DOHH2 (cell line): ENCODE measurements around the gene TLK1.
"Not testable (repeated sequence)": the region's sequence is repeated elsewhere in the genome, so short reads cannot be mapped to it uniquely, and the experiment has no call there.

Source experiments
- H3F3A ChIP-seq: fragments of 200-600 bp; sonication (generic), shearing (Covaris generic); 2 replicates; pipeline ENCODE4 v1.6.0; 2016; ENCODE audit warnings: antibody characterized with exemption, mild to moderate bottlenecking; ENCODE audit not compliant: control insufficient read depth, insufficient read depth
- H3K27ac ChIP-seq: fragments of 200-600 bp; sonication (generic); 2 replicates; pipeline ENCODE4 v1.5.1; 2014; ENCODE audit warnings: low read depth, mild to moderate bottlenecking, low read length, moderate library complexity
- H3K27me3 ChIP-seq: fragments of 200-600 bp; sonication (generic); 2 replicates; pipeline ENCODE4 v1.6.1; 2014; ENCODE audit warnings: mild to moderate bottlenecking, low read length, mixed read lengths; ENCODE audit not compliant: control insufficient read depth
- H3K36me3 ChIP-seq: fragments of 200-600 bp; sonication (generic); 2 replicates; pipeline ENCODE4 v1.6.1; 2014; ENCODE audit warnings: mild to moderate bottlenecking, low read length, moderate library complexity, mixed read lengths; ENCODE audit not compliant: control insufficient read depth
- H3K4me1 ChIP-seq: fragments of 200-600 bp; sonication (generic); 2 replicates; pipeline ENCODE4 v1.6.1; 2014; ENCODE audit warnings: mild to moderate bottlenecking, low read length, mixed read lengths; ENCODE audit not compliant: control insufficient read depth
- H3K4me2 ChIP-seq: fragments of 200-600 bp; sonication (generic); 2 replicates; pipeline ENCODE4 v1.6.0; 2014; ENCODE audit warnings: mild to moderate bottlenecking, low read length, moderate library complexity
- H3K4me3 ChIP-seq: fragments of 200-600 bp; sonication (generic); 2 replicates; pipeline ENCODE4 v1.5.1; 2014; ENCODE audit warnings: mild to moderate bottlenecking, low read length, mixed read lengths
- H3K79me2 ChIP-seq: fragments of 200-600 bp; sonication (generic); 2 replicates; pipeline ENCODE4 v1.6.1; 2014; ENCODE audit warnings: mild to moderate bottlenecking, low read length, mixed read lengths; ENCODE audit not compliant: control insufficient read depth
- H3K9me2 ChIP-seq: fragments of 200-600 bp; sonication (generic); replicated peaks from 2 replicates; pipeline ENCODE4 v1.6.1; 2014; ENCODE audit warnings: mild to moderate bottlenecking, low read length, mixed read lengths; ENCODE audit not compliant: control insufficient read depth
- H3K9me3 ChIP-seq: fragments of 200-600 bp; sonication (generic); 2 replicates; pipeline ENCODE4 v1.6.1; 2014; ENCODE audit warnings: antibody characterized with exemption, low read length, mixed read lengths; ENCODE audit not compliant: control insufficient read depth, insufficient read depth
- H4K20me1 ChIP-seq: fragments of 200-600 bp; sonication (generic); 2 replicates; pipeline ENCODE4 v1.6.0; 2014; ENCODE audit warnings: low read depth, mild to moderate bottlenecking, antibody characterized with exemption, low read length, moderate library complexity; ENCODE audit not compliant: control insufficient read depth, insufficient read depth
- CTCF ChIP-seq: fragments of 200-600 bp; sonication (generic); IDR thresholded peaks from one replicate; pipeline ENCODE4 v1.5.1; 2014; ENCODE audit warnings: antibody characterized with exemption, mild to moderate bottlenecking, low read depth, low read length; ENCODE audit not compliant: poor library complexity, severe bottlenecking
- EZH2phosphoT487 ChIP-seq: fragments of 200-600 bp; sonication (generic); IDR thresholded peaks from 2 replicates; pipeline ENCODE4 v1.6.1; 2017; ENCODE audit warnings: borderline replicate concordance, mild to moderate bottlenecking, antibody characterized with exemption, low read length, moderate library complexity, mixed read lengths

The TLK1 gene

DNA sequence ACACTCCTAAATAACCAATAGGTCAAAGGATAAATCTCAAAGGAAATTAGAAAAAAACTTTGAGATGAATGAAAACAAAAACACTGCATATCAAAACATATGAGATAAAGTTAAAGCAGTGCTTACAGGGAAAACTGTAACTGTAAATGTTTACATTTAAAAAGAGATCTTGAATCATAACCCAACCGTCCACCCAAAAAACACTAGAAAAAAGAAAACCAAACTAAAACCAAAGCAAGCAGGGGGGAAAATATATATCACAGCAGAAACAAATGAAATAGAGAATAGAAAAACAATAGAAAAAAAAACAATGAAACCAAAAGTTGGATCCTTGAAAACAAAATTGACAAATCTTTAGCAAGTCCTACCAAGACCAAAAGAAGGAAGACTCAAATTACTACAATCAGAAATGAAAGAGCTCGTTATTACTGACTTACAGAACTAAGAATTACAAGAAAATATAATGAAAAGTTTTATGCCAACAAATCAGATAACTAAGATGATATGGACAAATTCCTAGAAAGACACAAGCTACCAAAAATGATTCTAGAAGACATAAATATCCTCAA, 65.6 kb downstream of the TLK1 start:
- H3F3A ChIP-seq: no peaks in the 10 kb centered on the region
- no peak for TF ChIP-seq EZH2phosphoT487
- no peak for TF ChIP-seq CTCF
- H3K9me2 ChIP-seq: no peaks in the 10 kb centered on the region
- peaks cover 22% of the 10 kb centered on the region for H3K9me3 ChIP-seq
- H3K36me3 ChIP-seq: peaks cover 21% of the 10 kb centered on the region
- H3K4me3 ChIP-seq: no peak overlapping the region
- H3K27me3 ChIP-seq: no peaks in the 10 kb centered on the region
- no peaks in the 10 kb centered on the region for H3K4me1 ChIP-seq
- no peak overlapping the region for H3K4me2 ChIP-seq
- peaks cover 94% of the 10 kb centered on the region for H3K79me2 ChIP-seq
- H3K27ac ChIP-seq: no peak overlapping the region
- H4K20me1 ChIP-seq: no peaks in the 10 kb centered on the region

DNA sequence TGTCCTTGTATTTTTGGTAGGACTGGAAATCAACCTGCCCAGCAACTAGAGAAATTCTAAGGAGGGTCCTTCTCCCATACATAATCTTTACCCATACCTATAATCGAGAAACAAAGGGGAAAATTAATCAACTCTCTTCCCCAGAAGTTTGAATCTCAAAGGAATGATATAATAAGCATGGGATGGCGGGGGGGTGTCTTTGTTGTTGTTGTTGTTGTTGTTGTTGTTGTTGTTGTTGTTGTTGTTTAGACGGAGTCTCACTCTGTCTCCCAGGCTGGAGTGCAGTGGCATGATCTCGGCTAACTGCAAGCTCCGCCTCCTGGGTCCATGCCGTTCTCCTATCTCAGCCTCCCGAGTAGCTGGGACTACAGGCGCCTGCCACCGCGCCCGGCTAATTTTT, 69.2 kb downstream of the TLK1 start:
- H3K79me2 ChIP-seq: peaks cover 90% of the 10 kb centered on the region
- H3K27ac ChIP-seq, H3K9me2 ChIP-seq: not testable (repeated sequence)

GRCh38 chr2:171089489-171089888, 71.2 kb downstream of the TLK1 start:
- no peaks in the 10 kb centered on the region for H3K9me2 ChIP-seq
- H3K4me2 ChIP-seq: no peak overlapping the region
- H3K4me3 ChIP-seq: no peak overlapping the region
- no peak for TF ChIP-seq EZH2phosphoT487
- TF ChIP-seq CTCF: no peak
- H3K27ac ChIP-seq: no peak overlapping the region
- H3K27me3 ChIP-seq: no peaks in the 10 kb centered on the region
- H3K9me3 ChIP-seq: no peaks in the 10 kb centered on the region
- H3F3A ChIP-seq: 0 out of 2 replicates have a peak, but pooled peaks cover 2% of the 10 kb centered on the region
- peaks cover 89% of the 10 kb centered on the region for H3K79me2 ChIP-seq
- no peaks in the 10 kb centered on the region for H3K36me3 ChIP-seq
- 0 out of 2 replicates have a peak, but pooled peaks cover 7% of the 10 kb centered on the region for H4K20me1 ChIP-seq
- H3K4me1 ChIP-seq: peaks cover 6% of the 10 kb centered on the region

More for the DNA sequence above, 69.2 kb downstream of the TLK1 start:
- not testable (repeated sequence) for H3F3A ChIP-seq, H3K4me3 ChIP-seq, H3K4me2 ChIP-seq, H3K27me3 ChIP-seq, H3K36me3 ChIP-seq, H4K20me1 ChIP-seq, H3K9me3 ChIP-seq, H3K4me1 ChIP-seq

DNA sequence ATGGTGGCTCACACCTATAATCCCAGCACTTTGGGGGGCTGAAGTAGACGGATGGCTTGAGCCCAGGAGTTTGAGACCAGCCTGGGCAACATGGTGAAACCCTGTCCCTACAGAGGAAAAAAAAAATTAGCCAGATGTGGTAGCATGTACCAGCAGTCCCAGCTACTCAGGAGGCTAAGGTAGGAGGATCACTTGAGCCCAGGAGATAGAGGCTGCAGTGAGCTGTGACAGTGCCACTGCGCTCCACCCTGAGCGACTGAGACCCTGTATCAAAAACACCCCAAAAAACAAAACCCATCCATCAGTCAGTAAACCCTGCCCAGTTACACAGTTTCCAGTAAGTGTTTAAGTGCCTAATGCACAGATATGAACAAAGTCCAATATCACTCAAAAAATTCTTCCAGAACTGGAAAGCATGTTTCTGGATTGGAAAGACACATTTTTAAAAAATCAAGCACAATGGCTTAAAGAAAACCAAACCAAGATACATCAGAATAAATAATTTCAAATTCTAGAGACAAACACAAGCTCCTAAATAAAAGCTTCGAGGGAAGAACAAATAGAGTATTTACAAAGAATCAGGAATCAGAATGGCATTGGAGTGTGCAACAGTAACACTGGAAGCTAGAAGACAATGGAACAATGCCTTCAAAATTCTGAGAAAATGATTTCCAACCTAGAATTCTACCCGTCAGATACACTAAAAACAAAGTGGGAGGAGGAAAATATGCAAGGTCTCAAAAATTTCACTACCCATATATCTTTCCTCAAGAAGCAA, 72.4 kb downstream of the TLK1 start:
- H3F3A ChIP-seq: 0 out of 2 replicates have a peak, but pooled peaks cover 2% of the 10 kb centered on the region
- H3K4me3 ChIP-seq: no peak overlapping the region
- no peaks in the 10 kb centered on the region for H3K36me3 ChIP-seq
- peaks cover 6% of the 10 kb centered on the region for H3K4me1 ChIP-seq
- no peaks in the 10 kb centered on the region for H3K9me3 ChIP-seq
- H3K4me2 ChIP-seq: no peak overlapping the region
- no peaks in the 10 kb centered on the region for H3K9me2 ChIP-seq
- TF ChIP-seq EZH2phosphoT487 (no peak), CTCF (no peak)
- 0 out of 2 replicates have a peak, but pooled peaks cover 7% of the 10 kb centered on the region for H4K20me1 ChIP-seq
- H3K27ac ChIP-seq: no peak overlapping the region
- H3K27me3 ChIP-seq: no peaks in the 10 kb centered on the region
- peaks cover 88% of the 10 kb centered on the region for H3K79me2 ChIP-seq
